ENCODE data around the gene PCOLCE2.

The PCOLCE2 gene

DNA sequence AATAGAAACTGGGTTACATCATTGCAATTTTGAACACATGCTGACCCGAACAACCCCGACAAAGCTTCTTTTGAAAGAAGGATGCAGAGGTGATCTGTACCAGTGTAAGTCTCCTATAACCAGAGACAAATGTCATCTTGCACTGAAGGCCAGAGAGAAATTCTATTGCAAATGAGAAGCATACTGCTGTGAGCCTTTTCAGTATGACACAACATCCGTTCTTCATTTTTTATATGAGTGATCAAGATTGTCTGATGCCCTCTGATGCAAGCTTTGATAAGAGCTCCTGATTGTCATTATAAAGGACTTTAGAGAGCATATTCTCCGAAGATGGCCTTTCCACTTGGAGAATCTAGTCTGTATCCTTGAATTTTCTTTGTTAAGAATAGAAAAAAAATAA is 36.9 kb downstream of the PCOLCE2 start:
- no peak for TF ChIP-seq ZFX (IDR thresholded peaks at IDR 0.05)
- TF ChIP-seq, protein P1, sequence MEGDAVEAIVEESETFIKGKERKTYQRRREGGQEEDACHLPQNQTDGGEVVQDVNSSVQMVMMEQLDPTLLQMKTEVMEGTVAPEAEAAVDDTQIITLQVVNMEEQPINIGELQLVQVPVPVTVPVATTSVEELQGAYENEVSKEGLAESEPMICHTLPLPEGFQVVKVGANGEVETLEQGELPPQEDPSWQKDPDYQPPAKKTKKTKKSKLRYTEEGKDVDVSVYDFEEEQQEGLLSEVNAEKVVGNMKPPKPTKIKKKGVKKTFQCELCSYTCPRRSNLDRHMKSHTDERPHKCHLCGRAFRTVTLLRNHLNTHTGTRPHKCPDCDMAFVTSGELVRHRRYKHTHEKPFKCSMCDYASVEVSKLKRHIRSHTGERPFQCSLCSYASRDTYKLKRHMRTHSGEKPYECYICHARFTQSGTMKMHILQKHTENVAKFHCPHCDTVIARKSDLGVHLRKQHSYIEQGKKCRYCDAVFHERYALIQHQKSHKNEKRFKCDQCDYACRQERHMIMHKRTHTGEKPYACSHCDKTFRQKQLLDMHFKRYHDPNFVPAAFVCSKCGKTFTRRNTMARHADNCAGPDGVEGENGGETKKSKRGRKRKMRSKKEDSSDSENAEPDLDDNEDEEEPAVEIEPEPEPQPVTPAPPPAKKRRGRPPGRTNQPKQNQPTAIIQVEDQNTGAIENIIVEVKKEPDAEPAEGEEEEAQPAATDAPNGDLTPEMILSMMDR (conservative IDR thresholded peaks at IDR 0.05): no peak
- H3K27ac ChIP-seq: no peak overlapping the region

DNA sequence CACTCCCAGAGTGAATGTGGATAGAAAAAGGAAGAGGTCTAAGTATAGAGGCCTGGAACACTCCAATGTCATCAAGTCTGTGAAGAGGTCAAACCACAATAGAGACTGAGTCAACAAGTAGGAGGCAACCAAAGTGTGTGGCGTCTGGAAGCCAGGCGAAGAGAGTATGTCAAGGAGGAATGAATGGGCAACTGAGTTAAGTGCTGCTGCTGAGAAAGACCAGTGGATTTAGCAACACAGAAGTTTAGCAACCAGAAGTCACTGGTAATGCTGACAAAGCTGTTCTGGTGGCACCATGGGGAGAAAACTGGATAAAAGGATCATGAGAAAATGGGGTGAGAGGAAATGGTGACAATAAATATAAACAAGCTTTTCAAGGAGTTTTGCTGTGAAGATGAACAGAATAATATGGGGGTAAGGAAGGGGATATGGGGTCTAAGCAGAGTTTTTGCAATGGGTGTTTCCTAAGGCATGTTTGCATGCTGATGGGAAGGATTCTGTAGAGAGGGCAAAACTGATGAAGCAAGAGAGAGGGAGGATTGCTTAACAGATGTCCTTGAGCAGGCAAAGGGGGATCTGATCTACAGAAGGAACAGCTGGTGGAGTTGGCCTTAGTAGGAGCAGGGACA is 38.4 kb downstream of the PCOLCE2 start:
- TF ChIP-seq, protein P1 (conservative IDR thresholded peaks at IDR 0.05): no peak
- no peak for TF ChIP-seq ZFX (IDR thresholded peaks at IDR 0.05)
- H3K27ac ChIP-seq: no peak overlapping the region

DNA sequence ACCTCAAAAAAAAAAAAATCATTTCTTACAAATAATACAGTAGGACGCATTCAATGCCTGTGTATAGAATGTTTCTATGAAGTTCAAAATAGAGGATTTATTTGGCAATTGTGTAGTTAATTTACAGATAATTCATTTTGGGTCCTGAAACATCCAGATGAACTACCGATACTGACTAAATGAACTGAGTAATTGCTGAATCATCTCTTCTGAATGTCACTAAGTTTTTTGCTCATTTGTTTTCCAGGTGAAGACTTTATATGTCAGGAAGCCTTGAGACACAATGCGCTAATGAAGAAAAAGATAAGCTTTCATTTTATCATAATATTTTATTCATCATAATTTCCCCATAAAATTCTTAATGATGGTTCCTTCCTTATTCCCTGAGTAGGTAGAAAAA is 39.7 kb downstream of the PCOLCE2 start:
- TF ChIP-seq, protein P1 (conservative IDR thresholded peaks at IDR 0.05): no peak
- no peak for TF ChIP-seq ZFX (IDR thresholded peaks at IDR 0.05)
- no peak overlapping the region for H3K27ac ChIP-seq

DNA sequence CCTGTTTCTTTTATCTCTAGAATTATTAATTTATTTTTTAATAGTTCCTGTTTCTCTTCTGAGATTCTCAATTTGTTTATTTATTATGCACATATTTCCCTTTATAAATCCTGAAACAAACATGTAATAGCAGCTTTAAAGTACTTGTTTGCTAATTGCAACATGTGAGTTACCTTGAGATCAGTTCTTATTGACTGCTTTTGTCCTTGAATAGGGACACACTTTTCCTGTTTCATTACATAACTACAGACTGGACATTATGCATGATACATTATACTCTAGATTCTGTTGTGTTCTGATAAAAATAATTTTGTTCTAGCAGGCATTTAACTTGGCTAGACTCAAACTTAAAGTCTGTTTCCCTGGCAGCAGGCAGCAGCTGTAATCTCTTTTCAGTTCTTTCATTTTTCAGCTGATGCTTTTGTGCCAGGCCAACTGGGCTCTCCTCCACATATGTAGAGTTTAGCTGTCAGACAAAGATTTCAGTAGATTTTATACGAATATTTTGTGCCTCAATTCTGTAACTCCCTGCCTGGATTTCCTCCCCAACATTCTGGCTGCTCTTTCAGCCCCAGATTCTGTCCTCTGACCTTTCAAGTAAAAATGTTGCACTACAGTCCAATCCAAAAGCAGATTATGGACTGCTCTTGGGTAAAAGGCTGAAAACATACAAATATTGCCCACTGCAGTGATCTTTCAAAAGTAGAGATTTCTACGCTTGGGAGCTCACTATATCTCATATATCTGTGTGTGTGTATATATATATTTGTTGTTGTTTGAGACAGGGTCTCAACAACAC is 41.9 kb downstream of the PCOLCE2 start:
- TF ChIP-seq ZFX (IDR thresholded peaks at IDR 0.05): no peak
- TF ChIP-seq, protein P1 (conservative IDR thresholded peaks at IDR 0.05): no peak
- no peak overlapping the region for H3K27ac ChIP-seq

DNA sequence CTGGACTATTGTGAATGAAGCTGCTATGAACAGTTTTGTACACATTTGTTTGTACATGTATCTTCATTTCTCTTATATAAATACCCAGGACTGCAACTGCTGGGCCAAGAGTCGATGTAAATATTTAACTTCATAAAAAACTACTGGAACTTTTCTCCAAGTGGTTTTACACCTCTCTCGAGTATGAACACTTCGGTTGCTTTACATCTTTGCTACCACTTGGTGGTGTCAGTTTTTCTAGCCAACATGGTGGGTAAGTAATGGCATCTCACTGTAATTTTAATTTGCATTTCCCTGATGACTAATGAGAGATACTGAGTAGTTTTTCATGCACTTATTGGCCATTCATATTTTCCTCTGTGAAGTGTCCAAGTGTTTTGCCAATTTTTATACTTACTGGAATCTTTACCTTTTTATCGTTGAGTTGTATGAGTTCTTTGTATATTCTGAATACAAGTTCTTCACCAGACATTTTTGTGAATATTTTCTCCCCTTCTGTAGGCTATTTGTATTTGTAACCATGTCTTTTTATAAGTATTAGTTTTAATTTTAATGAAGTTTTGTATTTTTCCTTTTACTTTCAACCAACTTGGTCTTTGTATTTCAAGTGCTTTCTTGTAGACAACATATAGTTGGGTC is 44.4 kb downstream of the PCOLCE2 start:
- TF ChIP-seq ZFX (IDR thresholded peaks at IDR 0.05): no peak
- TF ChIP-seq, protein P1 (conservative IDR thresholded peaks at IDR 0.05): peak; percentile 89
- H3K27ac ChIP-seq: no peak overlapping the region

DNA sequence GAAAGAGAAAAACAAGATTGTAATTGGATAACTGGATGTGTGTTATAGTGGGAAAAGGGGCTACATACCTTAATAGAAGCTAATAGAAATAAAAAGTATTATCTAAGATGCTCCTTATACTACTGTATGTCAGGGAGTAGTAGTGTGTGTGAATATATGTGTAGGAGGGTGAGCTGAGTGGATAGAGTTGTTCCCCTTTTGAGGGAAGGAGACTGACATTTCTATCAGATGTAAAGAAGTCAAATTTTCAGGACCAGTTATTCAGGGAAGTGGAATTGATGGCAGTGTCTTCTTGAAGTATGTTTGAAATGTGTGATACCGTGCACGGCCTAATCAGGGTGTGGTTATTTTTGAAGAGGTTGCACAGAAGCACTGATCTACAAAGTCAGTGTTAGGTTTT is 49.1 kb downstream of the PCOLCE2 start:
- no peak for TF ChIP-seq ZFX (IDR thresholded peaks at IDR 0.05)
- TF ChIP-seq, protein P1 (conservative IDR thresholded peaks at IDR 0.05): no peak
- H3K27ac ChIP-seq: no peak overlapping the region

DNA sequence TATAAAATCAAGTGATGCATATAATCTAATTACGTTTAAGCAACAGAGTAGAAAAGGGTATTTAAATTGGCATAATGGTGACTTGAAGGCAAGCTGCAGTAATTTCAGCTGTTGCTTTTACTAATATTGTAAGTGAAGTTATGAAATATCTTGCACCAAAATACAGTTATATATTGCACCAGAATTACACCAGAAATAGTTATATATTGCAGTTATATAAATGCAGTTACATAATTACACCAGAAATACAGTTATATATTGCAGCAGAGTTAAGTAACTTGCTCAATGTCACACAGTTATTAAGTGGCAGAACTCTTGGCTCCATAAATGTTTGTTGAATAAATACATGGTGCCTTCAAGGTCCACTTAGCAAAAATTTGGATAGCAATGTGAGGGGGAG is 51.4 kb downstream of the PCOLCE2 start:
- TF ChIP-seq, protein P1 (conservative IDR thresholded peaks at IDR 0.05): no peak
- TF ChIP-seq ZFX (IDR thresholded peaks at IDR 0.05): no peak
- no peak overlapping the region for H3K27ac ChIP-seq
